Activated T-cell treated with anti-CD3 and anti-CD28 coated beads for 48 hours (primary cell): Measurements from ENCODE around the gene RAD9A.
"Not testable (repeated sequence)": the region's sequence is repeated elsewhere in the genome, so short reads cannot be mapped to it uniquely, and the experiment has no call there.

Experiments
- DNase-seq: peaks from one replicate; pipeline ENCODE4 v3.0.0-alpha.2; 2020; ENCODE audit warnings: low read depth

RAD9A gene

DNA sequence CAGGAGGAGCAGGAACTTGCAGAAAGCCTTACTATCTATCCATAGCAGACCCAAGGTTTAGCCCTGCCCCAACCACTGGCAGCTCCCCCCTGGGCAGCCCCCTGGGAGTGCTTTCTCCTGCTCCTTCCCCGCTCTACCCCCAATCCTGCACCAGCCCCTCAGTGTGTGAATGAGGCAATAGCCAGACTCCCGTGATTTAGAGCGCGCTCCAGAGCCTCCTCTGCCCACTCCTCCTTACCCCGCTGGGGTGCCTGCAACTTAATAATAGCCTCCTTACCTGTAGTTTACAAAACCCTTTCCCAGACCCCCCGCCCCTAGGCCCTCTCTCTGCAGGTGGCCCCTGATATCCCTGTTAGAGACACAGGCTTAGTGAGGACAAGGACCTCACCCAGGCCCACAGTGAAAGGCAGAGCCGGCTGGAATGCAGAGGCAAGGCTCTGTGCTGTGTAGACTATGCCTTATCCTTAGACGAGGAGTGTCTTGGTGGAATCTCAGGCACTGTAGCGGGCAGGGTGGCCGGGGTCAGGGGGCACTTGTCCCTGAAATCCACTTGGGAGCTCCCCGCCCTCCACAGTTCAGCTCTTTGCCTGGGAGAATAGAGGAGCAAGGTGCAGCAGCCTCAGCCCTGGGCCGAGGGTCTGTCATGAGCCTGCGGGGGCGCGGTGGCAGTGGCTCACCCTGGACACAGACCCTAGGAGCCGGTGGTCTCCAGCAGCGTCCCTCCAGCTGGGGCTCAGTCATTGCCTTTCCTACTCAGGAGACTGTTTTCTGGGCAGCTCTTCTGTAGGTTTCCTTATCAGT is 19.4 kb downstream of the RAD9A start:
- DNase-seq = no peak

- no peak for DNase-seq
Observed at GRCh38 chr11:67411785-67412152, 20.0 kb downstream of the RAD9A start.

DNA sequence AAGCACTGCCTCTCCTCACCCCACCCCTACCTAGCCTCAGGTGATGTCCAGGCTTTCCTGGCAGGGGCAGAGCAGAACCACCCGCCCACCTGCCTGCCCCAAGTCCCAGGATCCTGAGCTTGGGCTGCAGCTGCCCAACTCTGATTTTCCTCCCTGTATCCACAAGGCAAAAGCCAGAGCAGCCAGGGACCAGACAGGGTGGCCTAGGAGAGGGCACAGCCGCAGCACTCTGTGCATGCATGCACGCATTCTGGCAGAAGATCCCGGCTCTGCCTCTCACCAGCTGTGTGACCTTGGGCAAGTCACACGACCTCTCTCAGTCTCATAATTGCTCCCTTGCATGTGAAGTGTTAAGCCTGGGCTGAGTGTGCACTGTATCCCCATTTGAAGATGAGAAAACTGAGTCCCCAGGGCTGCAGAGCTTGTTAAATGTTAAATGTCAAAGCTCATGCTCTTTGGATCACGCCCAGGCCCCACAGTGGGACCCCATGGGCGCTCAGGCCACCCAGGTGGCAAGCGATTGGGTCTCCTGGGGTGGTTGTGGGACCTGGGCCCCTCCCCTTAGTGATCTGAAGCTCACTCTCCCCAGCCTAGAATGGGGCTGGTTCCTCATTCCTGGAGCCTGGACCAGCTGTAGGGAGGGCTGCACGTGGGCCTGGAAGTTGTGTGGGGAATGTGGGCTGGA is 20.9 kb downstream of the RAD9A start:
- DNase-seq = no peak

GRCh38 chr11:67413266-67413849 is 21.6 kb downstream of the RAD9A start:
- DNase-seq = no peak

GRCh38 chr11:67415501-67416304 is 23.9 kb downstream of the RAD9A start, which contains the start of gene CARNS1:
CARNS1 (plus strand) TSS chr11:67415678; CDS start chr11:67416200, 522 bp downstream.
- no peak for DNase-seq

DNA sequence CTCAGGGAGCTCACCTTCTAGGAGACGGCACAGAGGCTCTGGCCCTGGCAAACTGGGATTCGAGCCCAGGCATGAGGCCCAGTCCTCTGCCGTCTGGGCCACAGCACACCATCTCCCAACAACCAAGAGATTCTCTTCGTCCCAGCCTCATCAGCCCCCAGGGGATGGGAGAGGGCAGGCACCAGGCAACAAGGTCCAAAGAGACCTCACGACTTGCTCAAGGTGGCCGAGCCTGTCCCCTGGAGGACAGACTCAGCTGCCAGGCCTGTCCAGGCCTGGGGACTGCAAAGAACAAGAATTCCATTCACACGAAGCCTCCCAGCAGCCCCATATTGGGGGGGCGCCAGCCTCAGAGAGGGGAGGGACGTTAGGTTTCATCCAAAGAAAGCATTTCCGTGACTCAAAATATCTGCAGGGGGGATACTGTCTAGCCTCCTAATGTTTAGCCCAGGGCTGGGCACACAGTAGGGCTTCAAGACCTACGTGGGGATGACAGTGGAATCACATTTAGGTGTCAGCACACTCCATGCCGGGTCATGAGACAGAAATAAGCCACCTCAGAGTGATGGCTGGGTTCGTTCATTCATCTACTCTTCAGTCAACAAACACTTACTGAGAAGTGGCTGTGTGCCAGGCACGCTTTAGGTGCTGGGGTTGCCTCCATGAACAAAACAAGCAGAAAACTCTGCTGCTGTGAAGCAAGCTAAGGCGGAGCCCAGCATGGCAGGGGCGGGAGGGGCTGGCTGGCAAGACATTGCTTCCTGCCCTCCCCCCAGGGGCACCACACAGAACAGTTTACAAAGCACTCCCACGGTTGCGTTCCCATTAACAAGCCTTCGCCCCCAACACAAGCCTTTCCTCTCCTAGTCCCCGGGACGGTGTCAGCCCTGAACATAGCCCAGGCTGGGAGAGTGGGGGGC is 24.9 kb downstream of the RAD9A start:
- DNase-seq = no peak

GRCh38 chr11:67417425-67417824 is 25.6 kb downstream of the RAD9A start:
- DNase-seq = no peak

DNA sequence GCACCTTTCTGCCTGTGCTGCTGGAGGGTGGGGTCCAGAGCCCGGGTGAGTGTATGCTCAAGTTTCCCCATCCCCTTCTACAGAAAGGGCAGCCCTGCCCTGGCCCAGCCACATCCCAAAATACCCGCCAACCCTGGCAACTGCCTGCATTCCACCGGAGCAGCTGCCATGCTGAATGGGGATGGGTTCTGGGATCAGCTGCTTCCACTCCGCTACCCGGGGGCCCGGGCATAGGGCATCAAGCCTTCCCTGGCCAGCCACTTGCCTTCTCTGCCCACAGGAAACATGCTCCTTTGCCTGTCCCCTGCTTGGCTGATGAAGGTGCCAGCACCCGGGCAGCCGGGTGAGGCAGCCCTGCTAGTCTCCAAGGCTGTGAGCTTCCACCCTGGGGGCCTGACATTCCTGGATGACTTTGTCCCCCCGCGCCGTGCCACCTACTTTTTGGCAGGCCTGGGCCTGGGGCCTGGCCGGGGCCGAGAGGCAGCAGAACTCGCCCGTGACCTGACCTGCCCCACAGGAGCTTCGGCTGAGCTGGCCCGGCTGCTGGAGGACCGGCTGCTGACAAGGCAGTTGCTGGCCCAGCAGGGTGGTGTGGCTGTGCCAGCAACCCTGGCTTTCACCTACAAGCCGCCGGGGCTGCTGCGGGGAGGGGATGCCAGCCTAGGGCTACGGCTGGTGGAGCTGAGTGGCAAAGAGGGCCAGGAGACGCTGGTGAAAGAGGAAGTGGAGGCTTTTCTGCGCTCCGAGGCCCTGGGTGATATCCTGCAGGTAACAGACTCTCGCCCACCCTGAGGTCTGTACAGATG is 26.9 kb downstream of the RAD9A start:
- DNase-seq = no peak

DNA sequence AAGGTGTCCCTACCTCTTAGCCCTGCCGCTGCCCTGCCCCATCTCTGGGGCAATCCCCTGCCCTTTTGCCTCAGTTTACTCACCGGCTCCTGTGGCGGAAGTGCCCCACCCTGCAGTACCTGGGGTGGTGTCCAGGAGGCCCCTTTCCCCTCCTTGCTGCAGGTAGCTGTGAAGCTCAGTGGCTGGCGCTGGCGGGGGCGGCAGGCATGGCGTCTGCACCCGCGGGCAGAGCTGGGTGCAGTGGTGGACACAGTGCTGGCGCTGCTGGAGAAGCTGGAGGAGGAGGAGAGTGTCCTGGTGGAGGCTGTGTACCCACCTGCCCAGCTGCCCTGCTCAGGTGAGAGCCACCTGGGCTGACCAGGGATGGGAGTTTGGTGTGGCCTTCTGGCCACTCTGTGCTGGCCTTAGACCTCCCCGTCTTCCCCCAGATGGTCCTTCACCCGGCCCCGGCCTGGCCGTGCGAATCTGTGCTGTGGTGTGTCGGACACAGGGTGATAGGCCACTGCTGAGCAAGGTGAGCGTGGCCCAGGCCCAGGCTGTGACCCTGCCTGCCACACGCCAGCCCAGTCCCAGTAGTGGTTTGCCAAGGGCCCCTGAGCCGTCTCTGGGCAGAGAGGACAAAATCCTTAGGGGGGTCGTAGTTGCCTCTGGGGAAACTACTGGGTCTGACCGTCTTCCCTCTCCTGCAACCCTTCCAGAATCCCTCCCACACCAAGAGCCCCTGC is 27.7 kb downstream of the RAD9A start:
- DNase-seq = no peak

GRCh38 chr11:67420147-67420645 is 28.4 kb downstream of the RAD9A start:
- DNase-seq = no peak

DNA sequence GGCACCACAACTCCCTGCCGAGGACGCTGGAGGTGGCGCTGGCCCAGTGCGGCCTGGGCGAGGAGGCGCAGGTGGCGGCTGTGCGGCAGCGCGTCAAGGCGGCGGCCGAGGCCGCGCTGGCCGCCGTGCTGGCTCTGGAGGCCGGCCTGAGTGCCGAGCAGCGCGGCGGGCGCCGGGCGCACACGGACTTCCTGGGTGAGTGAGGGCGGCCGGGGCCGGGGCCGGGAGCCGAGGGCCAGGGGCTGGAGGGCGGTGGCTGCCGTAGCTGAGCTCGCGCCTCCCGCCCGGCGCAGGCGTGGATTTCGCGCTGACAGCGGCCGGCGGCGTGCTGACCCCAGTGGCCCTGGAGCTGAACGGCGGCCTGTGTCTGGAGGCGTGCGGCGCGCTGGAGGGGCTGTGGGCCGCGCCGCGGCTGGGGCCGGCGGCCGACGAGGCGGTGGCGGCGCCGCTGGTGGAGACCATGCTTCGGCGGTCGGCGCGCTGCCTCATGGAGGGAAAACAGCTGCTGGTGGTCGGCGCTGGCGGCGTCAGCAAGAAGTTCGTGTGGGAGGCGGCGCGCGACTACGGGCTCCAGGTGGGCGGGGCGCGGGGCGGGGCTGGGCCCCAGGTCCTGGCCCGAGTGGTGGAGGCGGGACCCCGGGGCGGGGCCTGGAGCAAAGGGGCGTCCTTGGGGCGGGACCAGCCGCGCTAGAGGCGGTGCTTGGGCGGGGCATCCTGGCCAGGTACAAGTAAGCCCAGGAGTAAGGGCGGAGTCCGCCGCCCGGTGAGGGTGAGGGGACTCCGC is 29.1 kb downstream of the RAD9A start:
- peak; percentile 99 for DNase-seq

DNA sequence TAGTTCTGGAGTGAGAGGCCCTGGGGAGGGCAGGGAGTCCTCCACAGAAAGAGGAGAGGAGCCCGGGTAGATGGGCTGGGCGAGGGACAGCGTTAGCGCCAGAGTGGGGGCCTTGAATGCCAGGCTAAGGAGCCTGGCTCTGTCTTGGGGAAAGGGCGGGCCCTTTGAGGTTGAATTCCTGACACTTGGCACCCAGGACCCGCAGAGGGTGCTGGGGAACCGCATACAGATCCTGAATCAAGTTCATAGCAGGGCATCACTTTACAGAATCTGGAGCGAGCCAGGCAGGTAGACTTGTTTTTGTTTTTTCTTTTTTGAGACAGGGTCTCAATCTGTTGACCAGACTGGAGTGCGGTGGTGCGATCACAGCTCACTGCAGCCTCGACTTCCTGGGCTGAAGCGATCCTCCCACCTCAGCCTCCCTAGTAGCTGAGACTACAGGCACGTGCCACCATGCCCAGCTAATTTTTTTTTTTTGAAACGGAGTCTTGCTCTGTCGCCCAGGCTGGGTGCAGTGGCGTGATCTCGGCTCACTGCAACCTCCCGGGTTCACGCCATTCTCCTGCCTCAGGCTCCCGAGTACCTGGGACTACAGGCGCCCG is 29.7 kb downstream of the RAD9A start:
- no peak for DNase-seq

DNA sequence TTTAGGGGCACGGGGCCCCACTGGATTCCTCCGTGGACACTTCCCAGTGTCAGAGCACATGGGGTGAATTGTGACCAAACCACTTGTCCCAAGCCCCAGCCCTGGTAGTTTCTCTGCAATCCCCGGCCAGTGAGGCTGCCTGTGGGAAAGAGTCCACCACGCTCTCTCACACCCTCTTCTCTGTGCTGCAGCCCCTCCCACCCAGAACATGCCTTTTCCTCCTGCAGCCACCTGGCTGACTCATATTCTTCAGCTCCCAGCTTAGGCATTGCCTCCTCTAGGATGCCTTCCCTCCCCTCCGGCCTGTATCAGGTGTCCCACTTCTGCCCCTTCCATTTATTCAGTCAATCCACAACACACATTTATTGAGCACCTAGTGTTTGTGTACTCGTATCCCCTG is 31.1 kb downstream of the RAD9A start:
- DNase-seq = no peak

DNA sequence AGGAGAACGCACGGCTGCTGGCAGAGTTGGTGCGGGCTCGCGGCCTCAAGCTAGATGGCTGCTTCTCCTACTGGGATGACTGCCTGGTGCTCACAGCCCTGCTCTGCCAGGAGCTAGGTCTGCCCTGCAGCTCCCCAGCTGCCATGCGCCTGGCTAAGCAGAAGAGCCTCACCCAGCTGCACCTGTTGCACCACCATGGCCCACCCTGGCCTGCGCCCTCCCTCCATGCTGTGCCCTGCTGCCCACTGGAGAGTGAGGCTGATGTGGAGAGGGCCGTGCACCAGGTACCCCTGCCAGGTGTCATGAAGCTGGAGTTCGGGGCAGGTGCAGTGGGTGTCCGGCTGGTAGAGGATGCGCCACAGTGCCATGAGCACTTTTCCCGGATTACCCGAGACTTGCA is 31.7 kb downstream of the RAD9A start:
- no peak for DNase-seq

DNA sequence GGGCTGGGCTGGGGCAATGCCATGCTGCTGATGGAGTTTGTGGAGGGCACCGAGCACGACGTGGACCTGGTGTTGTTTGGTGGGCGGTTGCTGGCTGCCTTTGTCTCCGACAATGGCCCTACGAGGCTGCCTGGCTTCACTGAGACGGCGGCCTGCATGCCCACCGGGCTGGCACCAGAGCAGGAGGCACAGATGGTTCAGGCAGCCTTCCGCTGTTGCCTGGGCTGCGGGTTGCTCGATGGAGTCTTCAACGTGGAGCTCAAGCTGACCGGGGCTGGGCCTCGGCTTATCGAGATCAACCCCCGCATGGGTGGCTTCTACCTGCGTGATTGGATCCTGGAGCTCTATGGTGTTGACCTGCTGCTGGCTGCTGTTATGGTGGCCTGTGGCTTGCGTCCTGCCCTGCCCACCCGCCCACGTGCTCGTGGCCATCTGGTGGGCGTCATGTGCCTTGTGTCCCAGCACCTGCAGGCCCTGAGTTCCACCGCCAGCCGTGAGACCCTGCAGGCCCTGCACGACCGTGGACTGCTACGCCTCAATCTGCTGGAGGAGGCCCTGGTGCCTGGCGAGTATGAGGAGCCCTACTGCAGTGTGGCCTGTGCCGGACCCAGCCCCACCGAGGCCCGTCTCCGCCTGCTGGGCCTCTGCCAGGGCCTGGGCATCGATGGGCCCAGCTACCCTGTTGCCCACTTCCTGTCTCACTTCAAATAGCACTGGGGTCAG is 32.3 kb downstream of the RAD9A start:
- DNase-seq = no peak

GRCh38 chr11:67427364-67427859 is 35.6 kb downstream of the RAD9A start:
- DNase-seq = not testable (repeated sequence)
